ENCODE data around the gene PIK3AP1. TPM values are rescaled to one million over a fixed set of nuclear protein-coding genes. Genes with fewer than 3 reads are reported as not detected.

Gene PIK3AP1
- total and polyA plus RNA-seq, 10 of the 15 experiments (the other 5 are each of a cell fraction or from before 2014, with no cell fraction given) = 26.2 to 306 (median 119) TPM

- Histone ChIP-seq H3K4me2 (ENCODE audit: control insufficient read depth, insufficient read depth) (no peak overlapping the region), H3K36me3 (ENCODE audit: control insufficient read depth in 2 of 2, insufficient read depth in 2 of 2, low read length in 1 of 2) (peaks cover 20 to 35% of the 10 kb centered on the region in 2 experiments)
These were observed 93.5 kb downstream of the PIK3AP1 start for GRCh38 chr10:96626795-96627194.

More at GRCh38 chr10:96626795-96627194, 93.5 kb downstream of the PIK3AP1 start:
- no peaks in the 10 kb centered on the region for H3K27me3 ChIP-seq (replicated peaks in 1 of 2; ENCODE audit: control insufficient read depth in 2 of 2, insufficient read depth in 2 of 2, low read length in 1 of 2)
- H2AFZ ChIP-seq (ENCODE audit: control insufficient read depth, low read depth, low read length) = no peak overlapping the region
- in situ Hi-C loops (cut with MboI) = no loop called here
- SMC1A ChIA-PET (ENCODE audit: uncharacterized antibody, unreplicated experiment) = no interaction called here
- no peaks in the 10 kb centered on the region for H4K20me1 ChIP-seq (ENCODE audit: control insufficient read depth, insufficient read depth)
- H3K9me3 ChIP-seq (replicated peaks; ENCODE audit: control insufficient read depth, insufficient read depth, low read length) = no peaks in the 10 kb centered on the region
- no peaks in the 10 kb centered on the region for H3K4me1 ChIP-seq (ENCODE audit: control insufficient read depth, insufficient read depth, low read length)
- CTCF ChIA-PET = interaction anchor here (0.8 kb wide), 1 partner anchor 13 kb away, joined by 4 read pairs; no protein-coding TSS in a partner anchor
- no peak overlapping the region for H3K4me3 ChIP-seq
- POLR2A ChIA-PET = no interaction called here
- peak in 2 of 3 experiments; percentile 9 to 27; a peak in 1 of 6 replicates for TF ChIP-seq CTCF (IDR thresholded peaks at IDR 0.05 in 2 of 3, conservative IDR thresholded peaks at IDR 0.05 in 1 of 3; ENCODE audit: control insufficient read depth in 2 of 3, extremely low read depth in 1 of 3, insufficient read depth in 1 of 3, low read depth in 3 of 3, low read length in 3 of 3)
- TF ChIP-seq HSF1 (IDR thresholded peaks at IDR 0.05; ENCODE audit: low read depth, low read length) = no peak
- DNase-seq (ENCODE audit: low read depth, low spot score) (no peak), ATAC-seq (peak; percentile 63), FAIRE-seq (no peak)
- no peak overlapping the region for H3K27ac ChIP-seq (ENCODE audit: control insufficient read depth, insufficient read depth)
- H3K9ac ChIP-seq (ENCODE audit: control insufficient read depth, insufficient read depth, low read length) = no peak overlapping the region
- BruUV-seq (replicated peaks) = no TSS peak
- intact Hi-C loops (cut with micrococcal nuclease; ENCODE audit: unreplicated experiment) = no loop called here
- 68% methylated on average over 5 of the region's 5 CpGs for WGBS (ENCODE audit: insufficient coverage, insufficient replicate concordance, low lambda C conversion rate, missing lambda C conversion rate)
- H3K79me2 ChIP-seq (ENCODE audit: control insufficient read depth, insufficient read depth, low read length) = no peaks in the 10 kb centered on the region
- RAD21 ChIA-PET (ENCODE audit: unreplicated experiment) = no interaction called here

All from GM12878 (cell line).